Cardiac muscle cell (in vitro differentiated cells and primary cell): ENCODE measurements around the gene PPIC. TPM values are rescaled to one million over a fixed set of nuclear protein-coding genes. Genes with fewer than 3 reads are reported as not detected.

Source experiments
- DNase-seq, 2 donors: peaks; one replicate each; pipeline versions ENCODE4 v3.0.0 to v3.0.0-alpha.2; 2010 to 2017; ENCODE audit warnings: low read depth in 1 of 2, low spot score in 1 of 2
- H3K27ac ChIP-seq: fragments of 200-600 bp; sonication (generic); 2 replicates; pipeline ENCODE4 v1.5.1; 2016
- H3K27me3 ChIP-seq: fragments of 200-600 bp; sonication (generic); 2 replicates; pipeline ENCODE4 v1.6.0; 2016; ENCODE audit warnings: control low read depth
- H3K36me3 ChIP-seq: fragments of 200-600 bp; sonication (generic); 2 replicates; pipeline ENCODE4 v1.5.1; 2016; ENCODE audit warnings: control low read depth
- H3K4me1 ChIP-seq: fragments of 200-600 bp; sonication (generic); 2 replicates; pipeline ENCODE4 v1.8.1; 2017; ENCODE audit warnings: low read depth, mild to moderate bottlenecking, mixed run types
- H3K4me3 ChIP-seq: fragments of 200-600 bp; sonication (generic); 2 replicates; pipeline ENCODE4 v1.5.1; 2016; ENCODE audit warnings: mild to moderate bottlenecking
- H3K9me3 ChIP-seq: fragments of 200-600 bp; sonication (generic); 2 replicates; pipeline ENCODE4 v1.5.1; 2017; ENCODE audit warnings: low read depth, mild to moderate bottlenecking, control low read depth
- polyA plus RNA-seq: library from polyadenylated mRNA; unstranded; fragments of >200 nt; fragmentation: Nextera tagmentation; extraction: Ambion mirVana; gene quantifications from 2 replicates; pipeline ENCODE4 v1.2.1, GENCODE V29; 2016
- total RNA-seq: library from RNA; depleted of rRNA; stranded (reverse); fragments of >200 nt; gene quantifications from 2 replicates; pipeline ENCODE4 v1.2.3, GENCODE V29; 2016
- TF ChIP-seq, protein P1 (sequence below): IDR thresholded peaks from 2 replicates; pipeline ENCODE4 v1.5.1; 2012; ENCODE audit warnings: low read depth, mild to moderate bottlenecking, low read length

Gene PPIC
- total RNA-seq (110 and 118 TPM in 2 replicates), polyA plus RNA-seq (276 and 293 TPM in 2 replicates)

GRCh38 chr5:123036391-123037103 lies at the start of gene PPIC:
Gene PPIC (minus strand): TSS chr5:123036725. CDS start chr5:123036625, 100 bp downstream.
- Histone ChIP-seq H3K27ac (peak within 1 kb of the TSS; percentile 78), H3K4me3 (peak within 1 kb of the TSS; percentile 94), H3K36me3 (no peaks in the 10 kb centered on the region), H3K27me3 (peaks cover 4% of the 10 kb centered on the region), H3K9me3 (no peaks in the 10 kb centered on the region), H3K4me1 (peaks cover 4% of the 10 kb centered on the region)
- DNase-seq, result peak; percentile 88 to 89
- TF ChIP-seq, protein P1, sequence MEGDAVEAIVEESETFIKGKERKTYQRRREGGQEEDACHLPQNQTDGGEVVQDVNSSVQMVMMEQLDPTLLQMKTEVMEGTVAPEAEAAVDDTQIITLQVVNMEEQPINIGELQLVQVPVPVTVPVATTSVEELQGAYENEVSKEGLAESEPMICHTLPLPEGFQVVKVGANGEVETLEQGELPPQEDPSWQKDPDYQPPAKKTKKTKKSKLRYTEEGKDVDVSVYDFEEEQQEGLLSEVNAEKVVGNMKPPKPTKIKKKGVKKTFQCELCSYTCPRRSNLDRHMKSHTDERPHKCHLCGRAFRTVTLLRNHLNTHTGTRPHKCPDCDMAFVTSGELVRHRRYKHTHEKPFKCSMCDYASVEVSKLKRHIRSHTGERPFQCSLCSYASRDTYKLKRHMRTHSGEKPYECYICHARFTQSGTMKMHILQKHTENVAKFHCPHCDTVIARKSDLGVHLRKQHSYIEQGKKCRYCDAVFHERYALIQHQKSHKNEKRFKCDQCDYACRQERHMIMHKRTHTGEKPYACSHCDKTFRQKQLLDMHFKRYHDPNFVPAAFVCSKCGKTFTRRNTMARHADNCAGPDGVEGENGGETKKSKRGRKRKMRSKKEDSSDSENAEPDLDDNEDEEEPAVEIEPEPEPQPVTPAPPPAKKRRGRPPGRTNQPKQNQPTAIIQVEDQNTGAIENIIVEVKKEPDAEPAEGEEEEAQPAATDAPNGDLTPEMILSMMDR, result no peak

DNA sequence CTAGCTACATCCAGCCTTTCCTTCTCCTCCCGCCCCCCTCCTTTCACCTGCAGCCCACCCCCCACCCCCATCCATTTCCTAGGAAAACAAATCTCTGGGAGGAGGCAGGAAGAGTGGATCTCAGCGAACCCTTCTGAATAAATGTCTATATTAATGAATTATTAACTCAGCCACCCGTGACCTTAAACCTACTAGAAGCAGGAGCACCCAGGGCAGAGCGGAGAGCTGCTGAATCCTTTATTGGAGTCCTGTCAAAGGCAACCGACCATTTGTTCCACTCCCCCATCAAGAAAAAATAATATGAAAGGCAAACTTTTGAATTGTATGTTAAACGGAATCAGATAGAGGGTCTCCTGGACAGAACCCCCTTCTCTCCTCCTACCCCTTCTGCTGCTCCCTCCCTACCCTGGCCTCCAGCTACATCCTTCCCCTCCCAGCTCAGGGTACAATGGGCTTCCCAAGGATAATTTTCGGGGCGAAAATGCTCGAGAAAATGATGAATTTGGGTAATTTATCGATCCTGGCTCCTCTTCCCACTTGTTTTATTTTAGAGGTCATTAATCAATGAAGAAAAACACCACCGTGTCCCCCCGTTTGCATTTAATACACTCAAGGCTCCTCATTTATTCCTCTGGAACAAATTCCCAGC lies 49.2 kb upstream of the PPIC start:
- peaks cover 9% of the 10 kb centered on the region for H3K4me1 ChIP-seq
- H3K36me3 ChIP-seq, result no peaks in the 10 kb centered on the region
- DNase-seq, result no peak
- no peak overlapping the region for H3K4me3 ChIP-seq
- H3K27ac ChIP-seq, result no peak overlapping the region
- H3K9me3 ChIP-seq, result no peaks in the 10 kb centered on the region
- TF ChIP-seq, protein P1, result no peak
- H3K27me3 ChIP-seq, result peaks cover 98% of the 10 kb centered on the region

DNA sequence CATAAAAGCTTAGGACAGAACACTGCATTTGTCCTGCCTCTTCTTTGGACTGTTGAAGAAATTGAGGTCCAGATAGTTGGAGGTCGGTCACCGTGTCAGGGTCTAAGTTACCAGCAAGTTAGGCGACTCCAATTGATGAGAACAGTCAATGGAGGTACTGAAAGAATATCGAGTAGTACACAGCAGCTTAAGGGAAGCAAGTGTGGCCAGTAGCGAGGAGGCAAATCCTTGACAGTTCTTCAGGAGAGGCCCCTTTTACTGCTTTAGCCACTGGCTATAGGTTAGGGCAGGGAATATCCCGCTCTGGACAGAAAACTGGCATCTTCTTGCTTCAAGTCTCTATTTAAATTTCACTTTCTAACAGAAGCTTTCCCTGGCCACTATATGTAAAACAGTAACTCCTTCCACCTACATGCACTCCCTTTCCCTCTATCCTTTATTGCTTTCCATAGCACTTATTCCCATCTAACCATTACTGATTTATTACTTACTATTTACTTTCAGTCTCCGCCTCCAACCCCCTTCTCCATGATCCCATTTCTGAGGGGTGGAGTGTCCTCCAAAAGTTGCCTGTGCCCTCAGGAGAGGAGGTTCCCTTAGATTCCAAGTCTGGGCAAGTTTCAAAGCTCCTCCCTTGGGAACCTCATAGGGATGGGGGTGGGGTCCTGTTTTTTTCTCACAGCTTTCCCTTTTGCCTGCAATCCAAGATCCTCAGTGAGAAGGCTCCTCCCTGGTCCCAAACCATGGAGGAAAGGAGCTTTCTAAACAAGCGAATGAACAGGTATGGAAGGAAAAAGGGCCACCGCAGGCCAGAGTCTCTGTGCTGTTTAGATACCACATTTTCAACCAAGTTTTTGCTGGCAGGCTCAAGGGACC lies 48.4 kb upstream of the PPIC start:
- TF ChIP-seq, protein P1, result no peak
- Histone ChIP-seq H3K27ac (no peak overlapping the region), H3K4me1 (peaks cover 9% of the 10 kb centered on the region), H3K4me3 (no peak overlapping the region), H3K9me3 (no peaks in the 10 kb centered on the region), H3K27me3 (peaks cover 95% of the 10 kb centered on the region), H3K36me3 (no peaks in the 10 kb centered on the region)
- DNase-seq, result no peak

- Histone ChIP-seq H3K27me3 (peaks cover 90% of the 10 kb centered on the region), H3K4me1 (peaks cover 9% of the 10 kb centered on the region), H3K27ac (no peak overlapping the region), H3K36me3 (no peaks in the 10 kb centered on the region), H3K9me3 (no peaks in the 10 kb centered on the region), H3K4me3 (no peak overlapping the region)
- DNase-seq, result no peak
- TF ChIP-seq, protein P1, result no peak
Observed at GRCh38 chr5:123083298-123083697, 46.8 kb upstream of the PPIC start.

GRCh38 chr5:123080215-123080614 lies 43.7 kb upstream of the PPIC start:
- DNase-seq, result no peak
- Histone ChIP-seq H3K4me3 (no peak overlapping the region), H3K9me3 (no peaks in the 10 kb centered on the region), H3K36me3 (no peaks in the 10 kb centered on the region), H3K4me1 (peaks cover 9% of the 10 kb centered on the region), H3K27ac (no peak overlapping the region), H3K27me3 (peaks cover 60% of the 10 kb centered on the region)
- TF ChIP-seq, protein P1, result no peak
